ENCODE results near the gene MCM10.
A peak's percentile ranks its signal among the peaks of the same experiment; 100 is the strongest.

MCM10 gene

DNA sequence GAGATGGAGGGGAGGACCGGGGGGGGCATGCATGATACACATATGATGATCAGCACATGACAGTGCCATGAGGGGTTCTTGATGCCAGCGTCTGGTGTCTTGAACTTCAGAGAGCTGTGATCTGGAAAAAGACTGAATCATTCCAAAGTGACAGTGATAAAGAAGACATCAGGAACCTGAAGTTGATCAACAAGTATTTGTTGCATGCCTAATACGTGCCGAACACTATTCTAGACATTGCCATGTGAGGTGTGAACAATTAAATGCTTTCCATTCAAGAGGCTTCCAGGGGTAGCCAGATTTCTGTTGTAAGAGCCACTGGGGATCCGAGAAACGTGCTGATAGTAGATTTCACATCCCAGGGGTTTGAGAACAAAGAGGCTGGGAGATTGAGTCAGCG is 6.2 kb downstream of the MCM10 start:
- no peak for DNase-seq

DNA sequence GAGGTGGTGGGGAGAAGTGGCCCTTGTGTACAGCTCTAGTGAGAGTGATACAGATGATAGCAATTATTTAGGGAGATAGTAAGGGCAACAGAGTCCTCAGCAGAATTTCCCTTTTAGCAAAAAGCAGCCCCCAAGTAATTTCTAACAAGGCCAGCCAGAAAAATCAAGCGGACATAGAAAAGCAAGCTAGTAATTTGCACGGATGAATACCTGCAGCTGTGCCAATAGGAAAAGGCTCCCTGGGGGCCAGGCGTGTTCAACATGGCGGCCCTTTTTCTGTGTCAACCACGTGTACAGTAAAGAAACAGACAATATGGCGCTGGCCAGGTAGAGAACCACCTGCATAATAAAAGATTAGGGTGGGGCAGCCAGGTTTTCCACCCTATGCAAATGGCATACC is 7.4 kb downstream of the MCM10 start:
- no peak for DNase-seq

DNA sequence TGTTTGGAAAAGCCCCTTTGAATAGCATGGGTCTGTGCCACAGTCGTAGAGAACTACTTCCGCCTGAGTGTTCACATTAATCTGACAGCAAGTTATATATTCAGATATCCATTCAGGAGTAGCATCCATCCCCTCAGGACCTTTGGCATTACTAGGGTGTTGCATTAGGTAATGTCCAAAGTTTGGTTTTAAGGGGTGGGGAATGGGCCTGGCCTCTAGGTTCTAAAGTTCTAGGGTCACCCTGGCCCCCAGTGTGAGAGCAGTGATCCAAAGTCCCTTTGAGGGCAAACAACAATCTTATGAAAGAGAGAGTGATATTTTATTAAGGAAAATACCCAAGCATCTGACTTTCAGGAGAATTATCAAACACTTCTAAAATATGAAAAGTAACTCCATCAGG is 12.3 kb downstream of the MCM10 start:
- DNase-seq = no peak

DNA sequence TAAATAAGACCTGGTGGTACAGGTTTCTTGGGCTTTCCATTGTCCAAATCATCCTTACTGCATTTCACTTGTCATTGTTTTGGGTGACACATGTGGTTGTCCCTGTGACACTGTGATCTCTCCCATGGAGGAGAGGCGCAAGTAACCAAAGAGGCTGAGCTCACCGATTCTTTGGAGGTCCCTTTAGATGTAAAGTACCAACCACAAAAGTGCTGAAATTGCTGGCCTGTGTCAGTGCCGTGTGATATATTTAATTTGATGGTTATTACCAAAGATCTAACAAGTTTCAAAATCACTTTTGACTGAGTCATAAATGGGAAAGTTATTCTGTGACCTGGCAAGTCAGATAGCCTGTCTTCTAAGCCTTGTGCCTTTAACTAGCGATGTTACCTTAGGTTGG is 19.4 kb downstream of the MCM10 start:
- DNase-seq = no peak

DNA sequence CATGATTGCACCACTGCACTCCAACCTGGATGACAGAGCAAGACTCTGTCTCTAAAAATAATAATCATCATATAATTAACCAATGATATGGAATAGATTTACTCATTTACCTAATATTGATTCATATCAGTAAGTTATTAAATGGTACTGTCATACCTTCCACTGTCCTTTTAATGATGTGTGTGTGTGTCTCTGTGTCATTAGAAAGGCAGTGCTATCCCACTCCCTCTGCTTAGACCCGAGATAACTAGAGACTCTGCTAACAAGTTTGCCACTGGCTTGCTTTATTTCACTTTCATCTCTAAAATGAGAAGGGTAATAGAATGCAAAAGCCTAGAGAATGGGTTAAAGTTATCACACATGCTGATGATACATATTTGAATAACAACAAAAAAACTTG is 21.1 kb downstream of the MCM10 start:
- no peak for DNase-seq

DNA sequence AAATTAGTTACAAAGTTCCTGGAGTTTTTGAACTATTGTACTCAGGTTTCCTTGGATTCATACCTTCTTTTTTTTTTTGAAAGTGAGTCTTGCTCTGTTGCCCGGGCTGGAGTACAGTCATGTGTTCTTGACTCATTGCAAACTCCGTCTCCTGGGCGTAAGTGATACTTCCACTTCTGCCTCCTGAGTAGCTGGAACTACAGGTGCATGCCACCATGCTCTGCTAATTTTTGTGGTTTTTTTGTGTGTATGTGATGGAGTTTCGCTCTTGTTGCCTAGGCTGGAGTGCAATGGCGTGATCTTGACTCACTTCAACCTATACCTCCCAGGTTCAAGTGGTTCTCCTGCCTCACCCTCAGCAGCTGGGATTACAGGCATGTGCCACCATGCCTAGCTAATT is 22.3 kb downstream of the MCM10 start:
- DNase-seq = no peak

DNA sequence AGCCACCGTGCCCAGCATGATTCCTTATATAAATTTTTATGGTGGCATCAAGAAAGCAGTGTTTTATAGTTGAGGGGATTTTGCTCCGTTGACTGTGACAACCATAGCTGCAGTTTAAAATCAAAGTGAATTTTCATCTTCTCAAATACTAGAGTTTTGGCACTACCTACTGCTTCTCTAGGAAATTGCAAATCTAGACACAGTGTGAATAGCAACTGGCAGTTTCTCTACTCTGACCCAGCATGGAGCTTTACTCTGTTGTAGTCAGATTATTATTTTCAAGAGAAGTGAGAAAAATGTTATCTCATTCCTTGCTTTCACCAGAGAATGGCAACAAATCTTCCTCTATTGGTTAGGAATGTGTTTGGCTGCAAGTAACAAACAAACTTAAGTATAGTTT is 22.9 kb downstream of the MCM10 start:
- DNase-seq = no peak

DNA sequence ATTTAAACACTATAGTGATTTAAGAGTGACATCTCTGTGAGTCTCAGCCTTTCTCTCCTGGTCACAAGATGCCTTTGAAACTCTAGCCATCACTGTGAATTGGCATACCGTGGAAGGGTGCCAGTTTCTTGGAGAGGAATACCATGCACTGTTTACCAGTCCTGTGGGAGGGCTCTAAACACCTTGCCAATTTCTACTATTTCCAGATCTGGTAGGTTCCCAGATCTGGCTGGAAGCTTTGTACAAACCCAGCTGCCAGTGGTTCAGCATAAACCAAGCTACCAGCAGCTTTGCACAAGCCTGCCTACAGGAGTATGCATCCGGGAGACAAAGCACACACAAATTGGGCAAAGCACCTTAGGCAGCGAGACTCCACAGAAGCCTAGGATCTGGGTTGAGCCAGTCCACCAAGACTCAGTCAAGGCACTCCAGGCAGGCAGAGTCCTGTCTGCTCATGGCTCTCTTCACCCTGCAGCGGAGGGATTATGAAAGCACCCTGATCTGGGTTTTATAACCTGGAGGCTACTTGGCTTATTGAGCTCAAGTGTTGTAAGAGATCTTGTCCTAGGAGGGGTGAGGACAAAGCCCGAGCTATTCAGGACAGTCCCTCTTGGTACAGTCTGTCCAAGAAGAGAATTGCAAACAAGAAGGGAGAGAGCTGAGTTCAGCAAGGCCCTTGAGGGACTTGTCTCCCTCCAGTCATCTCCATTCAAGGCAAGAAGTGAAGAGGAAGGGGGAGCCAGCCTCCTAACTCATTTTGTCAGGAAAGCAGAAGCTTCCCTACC is 23.6 kb downstream of the MCM10 start:
- no peak for DNase-seq

DNA sequence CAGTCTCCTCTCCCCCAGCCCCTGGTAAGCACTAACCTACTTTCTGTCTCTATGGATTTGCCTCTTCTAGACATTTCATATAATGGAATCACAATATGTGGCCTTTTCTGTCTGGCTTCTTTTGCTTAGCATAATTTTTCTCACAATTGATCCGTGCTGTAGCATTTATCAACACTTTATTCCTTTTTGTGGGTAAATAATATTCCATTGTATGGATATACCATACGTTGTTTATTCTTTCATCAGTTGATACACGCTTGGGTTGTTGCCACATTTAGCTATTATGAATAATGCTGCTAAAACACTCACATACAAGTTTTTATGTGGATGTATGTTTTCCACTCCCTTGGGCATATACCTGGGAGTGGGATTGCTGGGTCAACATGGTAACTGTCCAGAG is 25.8 kb downstream of the MCM10 start:
- DNase-seq = no peak

DNA sequence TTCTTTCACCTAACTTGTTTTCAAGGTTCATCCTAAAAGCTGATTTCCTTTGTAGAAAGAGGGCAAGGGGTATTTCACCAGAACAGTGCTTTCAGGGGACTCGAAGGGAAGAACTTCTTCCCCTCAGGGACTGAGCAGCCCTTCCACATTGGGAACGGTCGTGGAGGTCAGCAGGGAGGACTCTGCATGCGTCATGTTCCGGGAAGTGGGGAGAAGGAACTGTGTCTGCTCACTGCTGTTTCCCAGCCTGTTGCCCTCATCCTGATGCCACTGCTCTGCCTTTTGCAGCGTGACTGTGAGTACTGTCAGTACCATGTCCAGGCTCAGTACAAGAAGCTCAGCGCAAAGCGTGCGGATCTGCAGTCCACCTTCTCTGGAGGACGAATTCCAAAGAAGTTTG is 27.2 kb downstream of the MCM10 start:
- DNase-seq = no peak

DNA sequence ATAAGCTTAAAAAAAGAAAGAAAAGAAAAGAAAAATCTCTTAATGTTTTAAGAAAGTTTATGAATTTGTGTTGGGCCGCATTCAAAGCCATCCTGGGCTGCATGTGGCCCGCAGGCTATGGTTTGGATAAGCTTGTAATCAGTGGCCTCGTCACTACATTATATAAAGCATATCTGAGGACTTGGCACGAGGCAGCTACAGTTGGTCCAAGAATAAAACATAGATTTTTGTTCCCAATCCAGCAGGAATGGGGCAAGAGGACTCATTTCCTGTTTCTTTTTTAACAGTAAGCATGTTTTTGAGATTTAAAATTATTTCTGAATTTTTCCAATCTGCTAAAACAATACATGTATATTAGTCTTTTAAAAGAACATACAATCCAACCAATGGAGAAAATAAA is 28.6 kb downstream of the MCM10 start:
- no peak for DNase-seq

DNA sequence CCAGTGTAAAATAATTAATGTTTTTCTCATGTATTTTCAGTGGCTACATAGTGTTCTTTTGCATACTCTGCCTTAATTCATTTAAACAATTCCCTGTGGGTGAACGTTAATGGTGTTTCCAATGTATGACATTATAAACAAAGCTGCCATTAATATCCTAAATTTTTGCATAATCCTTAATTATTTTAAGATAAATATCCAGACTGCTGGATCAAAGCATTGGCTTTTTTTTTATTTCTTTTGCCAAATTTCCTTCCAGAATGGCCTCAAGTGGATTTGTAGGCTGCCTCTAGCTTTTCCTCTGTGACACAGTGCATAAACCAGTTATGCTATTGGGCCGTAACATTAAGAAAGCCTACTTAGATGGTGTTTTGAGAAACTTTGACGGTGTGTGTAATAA is 29.5 kb downstream of the MCM10 start:
- DNase-seq = no peak

DNA sequence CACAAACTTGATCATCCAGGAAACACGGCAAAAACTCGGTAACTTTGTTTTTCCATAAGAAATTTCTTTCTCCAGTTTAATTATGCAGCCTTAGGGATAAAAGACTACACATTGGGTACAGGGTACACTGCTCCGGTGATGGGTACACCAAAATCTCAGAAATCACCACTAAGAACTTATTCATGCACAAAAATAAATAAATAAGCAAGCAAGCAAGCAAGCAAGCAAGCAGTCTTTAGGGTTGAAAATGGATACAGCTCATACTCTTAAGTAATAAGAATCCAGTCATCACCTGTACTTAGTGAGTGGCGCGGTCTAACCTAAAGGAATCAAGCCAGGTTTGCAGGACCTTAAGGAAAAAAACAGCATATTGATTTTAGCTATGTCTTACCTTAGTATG is 30.0 kb downstream of the MCM10 start:
- no peak for DNase-seq

DNA sequence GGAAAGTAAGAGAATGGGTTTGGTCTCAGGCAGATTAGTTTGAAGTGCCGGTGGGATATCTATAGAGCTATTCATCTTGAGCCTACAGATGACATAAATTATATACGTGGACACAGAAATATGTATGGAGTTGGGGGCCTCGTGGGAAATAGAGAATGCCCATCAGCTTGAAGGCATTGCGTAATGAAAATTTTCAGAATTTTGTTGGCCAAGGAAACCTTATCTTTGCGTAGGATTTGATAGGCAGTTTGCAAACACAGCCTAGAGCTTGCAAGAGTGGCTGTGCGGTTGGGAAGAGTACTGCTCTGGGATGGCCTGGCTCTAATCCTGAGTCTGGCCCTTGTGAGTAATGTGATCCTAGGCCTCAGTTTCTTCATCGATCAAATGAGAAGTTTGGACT is 32.3 kb downstream of the MCM10 start:
- no peak for DNase-seq

DNA sequence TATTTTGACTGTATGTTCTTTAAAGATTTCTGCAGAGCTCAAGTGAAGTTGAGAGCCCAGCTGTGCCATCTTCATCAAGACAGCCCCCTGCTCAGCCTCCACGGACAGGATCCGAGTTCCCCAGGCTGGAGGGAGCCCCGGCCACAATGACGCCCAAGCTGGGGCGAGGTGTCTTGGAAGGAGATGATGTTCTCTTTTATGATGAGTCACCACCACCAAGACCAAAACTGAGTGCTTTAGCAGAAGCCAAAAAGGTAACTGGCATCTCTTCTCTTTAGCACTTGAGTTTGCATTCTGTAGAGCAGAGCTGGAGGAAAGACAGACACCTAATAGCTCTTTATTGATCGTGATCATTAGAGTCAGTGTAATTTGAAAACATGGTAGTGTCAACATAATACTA is 33.7 kb downstream of the MCM10 start:
- DNase-seq = no peak

DNA sequence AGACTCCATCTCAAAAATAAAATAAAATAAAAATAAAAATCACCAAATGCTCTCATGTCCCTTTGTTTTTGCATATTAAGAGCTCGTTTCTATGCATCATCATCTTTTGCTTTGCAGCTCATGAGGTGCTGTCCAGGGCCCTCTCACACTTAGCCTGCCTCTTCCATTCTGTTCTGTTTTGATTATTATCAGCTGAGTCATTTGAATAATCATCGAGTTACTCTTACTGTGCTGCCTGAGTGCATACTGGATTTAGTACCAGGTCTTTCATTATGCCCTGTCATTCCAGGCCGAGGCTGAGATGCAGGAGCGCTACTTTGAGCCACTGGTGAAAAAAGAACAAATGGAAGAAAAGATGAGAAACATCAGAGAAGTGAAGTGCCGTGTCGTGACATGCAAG is 39.8 kb downstream of the MCM10 start:
- DNase-seq = peak; percentile 9

DNA sequence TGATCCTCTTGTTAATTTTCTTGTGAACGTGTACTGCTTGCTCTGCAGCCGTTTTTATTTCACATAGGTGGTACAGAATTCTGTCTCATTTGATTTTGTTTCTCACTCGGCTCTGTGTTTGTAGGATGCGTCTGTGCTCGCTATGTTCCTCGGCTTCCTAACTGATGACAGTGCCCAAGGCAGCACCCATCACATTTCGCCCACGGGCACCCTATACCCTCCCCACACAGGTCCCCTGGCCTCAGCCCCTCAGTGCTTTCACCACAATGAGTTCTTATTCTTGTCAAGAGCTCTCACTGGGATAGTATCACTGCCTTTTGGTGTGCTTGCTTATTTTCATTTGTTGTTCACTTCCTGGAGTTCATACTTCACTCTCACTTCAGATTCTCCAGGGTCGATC is 44.7 kb downstream of the MCM10 start:
- DNase-seq = no peak

DNA sequence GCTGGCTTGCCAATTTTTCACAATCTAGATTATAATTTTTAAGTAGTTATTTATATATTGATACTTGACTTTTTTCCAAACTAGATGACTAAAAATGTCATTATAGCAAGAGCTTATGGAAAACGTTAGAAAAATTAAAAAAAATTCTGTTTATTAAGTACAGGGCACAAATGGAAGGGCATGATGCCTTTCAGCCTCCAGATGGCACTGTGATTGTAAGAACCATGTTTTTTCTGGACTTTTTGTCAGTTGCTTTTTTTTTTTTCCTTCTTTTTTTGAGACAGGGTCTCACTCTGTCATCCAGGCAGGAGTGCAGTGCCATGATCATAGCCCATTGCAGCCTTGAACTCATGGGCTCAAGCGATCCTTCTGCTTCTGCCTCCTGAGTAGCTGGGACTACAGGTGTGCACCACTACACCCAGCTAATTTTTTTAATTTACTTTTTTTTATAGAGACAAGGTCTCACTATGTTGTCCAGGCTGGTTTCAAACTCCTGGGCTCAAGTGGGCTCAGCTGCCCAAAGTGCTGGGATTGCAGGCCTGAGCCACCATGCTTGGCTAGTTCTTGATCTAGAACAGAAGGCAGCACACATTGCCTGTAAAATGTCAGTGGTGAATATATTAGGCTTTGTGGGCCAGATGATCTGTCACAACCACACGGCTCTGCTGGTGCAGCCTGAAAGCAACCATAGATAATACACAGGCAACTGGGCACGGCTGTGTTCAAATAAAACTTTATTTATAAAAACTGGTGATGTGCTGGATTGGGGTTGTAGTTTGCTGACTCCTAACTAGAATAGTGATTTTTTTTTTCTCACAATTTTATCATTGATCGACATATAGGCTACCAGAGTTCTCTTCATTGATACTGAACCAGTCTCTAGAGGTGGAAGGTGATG is 45.4 kb downstream of the MCM10 start:
- DNase-seq = peak; percentile 26

DNA sequence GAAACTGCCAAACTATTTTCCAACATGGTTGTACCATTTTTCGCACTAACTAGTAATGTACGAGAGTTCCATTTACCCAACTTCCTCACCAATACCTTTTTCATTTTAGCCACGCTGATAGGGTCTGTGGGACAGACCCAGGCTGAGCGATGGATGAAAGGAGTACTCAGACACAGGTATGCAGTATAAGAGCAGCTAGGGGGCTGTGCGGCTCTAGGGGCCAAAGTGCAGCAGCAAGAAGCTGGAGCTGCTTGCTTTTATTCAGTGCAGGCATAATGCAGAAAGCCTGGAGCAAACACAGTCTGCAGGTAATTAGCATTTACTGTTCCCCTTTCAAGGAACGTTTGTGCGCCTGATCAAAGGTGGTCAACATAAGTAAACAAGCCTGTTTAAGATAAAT is 51.8 kb downstream of the MCM10 start:
- DNase-seq = no peak

DNA sequence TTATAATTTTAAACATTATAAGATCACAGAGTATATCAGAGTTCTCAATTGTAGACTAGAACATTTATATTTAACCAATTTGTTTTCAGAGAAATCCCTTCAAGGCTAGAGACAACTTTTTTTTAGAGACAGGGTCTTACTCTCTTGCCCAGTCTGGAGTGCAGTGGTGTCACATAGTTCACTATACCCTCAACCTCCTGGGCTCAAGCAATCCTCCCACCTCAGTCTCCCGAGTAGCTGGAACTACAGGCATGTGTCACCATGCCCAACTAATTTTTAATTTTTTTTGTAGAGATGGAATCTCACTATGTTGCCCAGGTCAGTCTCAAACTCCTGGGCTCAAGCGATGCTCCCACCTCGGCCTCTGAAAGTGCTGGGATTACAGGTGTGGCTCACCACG is 57.5 kb downstream of the MCM10 start:
- no peak for DNase-seq

DNA sequence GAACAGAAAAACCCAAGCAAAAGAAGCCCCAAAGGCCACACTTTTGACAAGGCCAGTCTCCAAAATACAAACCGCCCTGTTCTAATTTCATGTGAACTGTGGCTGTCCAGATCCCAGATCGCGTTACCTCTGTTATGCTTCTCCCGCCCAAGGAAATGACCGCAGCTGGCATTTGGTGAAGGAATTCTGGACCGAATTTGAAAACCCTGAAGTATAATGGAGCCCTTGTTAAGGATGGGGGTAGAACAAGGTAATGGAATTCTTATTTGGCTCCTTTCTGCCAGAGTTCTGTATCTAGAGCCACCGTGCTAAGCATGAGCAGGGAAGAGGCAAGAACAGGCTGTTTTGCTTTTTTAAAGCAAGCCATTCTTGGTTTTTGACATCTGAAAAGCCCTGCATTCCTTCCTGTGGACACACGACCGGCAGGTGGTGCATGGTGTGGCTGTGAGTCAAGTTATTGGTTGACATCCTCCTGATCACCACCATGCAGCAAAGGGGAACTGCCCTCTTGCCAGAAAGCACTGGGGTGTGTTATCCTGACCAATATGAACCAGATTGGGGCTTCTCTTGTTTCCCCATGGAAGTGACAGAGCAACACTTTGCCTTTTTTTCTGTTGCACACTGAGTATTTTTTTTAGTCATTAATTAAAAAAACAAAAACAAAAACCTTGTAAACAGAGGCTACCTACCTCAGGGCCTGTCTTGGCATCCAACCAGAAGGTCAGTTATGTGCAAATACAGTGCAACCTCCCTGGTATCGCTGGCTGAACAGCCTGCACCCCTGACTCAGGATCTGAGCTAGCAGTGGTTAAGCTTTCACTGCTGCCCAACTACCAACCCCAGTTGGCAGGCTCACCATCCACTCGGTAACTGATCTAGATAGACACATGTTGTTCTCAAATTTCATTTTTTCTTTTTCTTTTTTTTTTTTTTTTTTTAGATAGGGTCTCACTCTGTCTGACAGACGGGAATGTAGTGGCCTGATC is 58.6 kb downstream of the MCM10 start:
- DNase-seq = peak; percentile 4

DNA sequence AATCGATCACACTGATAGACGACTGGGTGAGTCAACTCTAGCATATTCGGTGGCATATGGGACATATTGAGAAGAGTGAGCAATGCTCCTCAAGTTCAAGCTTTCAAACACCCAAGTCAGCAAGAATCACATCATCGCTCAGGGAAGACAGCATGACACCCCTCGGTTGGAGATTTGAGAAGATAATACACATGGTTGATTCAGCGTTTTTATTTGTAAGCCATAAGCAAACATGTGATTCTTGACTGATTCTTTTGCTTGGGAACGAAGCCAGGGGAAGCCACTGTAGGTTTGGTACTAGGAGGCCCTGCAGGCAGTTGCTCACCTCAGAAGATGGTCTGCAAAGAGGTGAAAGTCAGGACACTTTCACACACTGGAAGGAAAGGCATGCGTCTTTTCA is 60.2 kb downstream of the MCM10 start:
- DNase-seq = no peak

DNA sequence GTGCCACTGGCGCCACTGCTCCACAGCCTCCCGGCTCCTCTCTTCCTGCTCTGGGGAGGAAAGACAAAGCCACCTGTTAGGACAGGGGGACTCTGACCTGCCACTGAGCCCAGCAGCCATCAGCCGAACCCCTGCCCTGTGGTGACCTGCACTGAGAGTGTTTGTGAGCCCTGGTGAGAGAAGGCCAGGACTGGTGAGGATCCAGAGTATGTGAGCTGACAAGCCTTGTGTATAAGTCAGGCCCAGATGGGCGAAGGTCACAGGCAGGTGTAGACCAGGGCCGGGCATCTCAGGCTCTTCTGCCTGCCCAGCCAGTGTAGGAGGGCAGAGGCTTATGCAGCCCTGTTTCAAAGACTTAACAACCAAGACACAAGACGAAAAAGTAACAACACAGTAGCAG is 60.8 kb downstream of the MCM10 start:
- DNase-seq = no peak

Data from fibroblast of skin of abdomen (primary cell).